Measurements from ENCODE around the gene PRR22. TPM values are rescaled to one million over a fixed set of nuclear protein-coding genes. Genes with fewer than 3 reads are reported as not detected.
"Not testable (repeated sequence)": the region's sequence is repeated elsewhere in the genome, so short reads cannot be mapped to it uniquely, and the experiment has no call there.

The PRR22 gene
- total RNA-seq, 1 donor from 2014 or later: 7.3 TPM

DNA sequence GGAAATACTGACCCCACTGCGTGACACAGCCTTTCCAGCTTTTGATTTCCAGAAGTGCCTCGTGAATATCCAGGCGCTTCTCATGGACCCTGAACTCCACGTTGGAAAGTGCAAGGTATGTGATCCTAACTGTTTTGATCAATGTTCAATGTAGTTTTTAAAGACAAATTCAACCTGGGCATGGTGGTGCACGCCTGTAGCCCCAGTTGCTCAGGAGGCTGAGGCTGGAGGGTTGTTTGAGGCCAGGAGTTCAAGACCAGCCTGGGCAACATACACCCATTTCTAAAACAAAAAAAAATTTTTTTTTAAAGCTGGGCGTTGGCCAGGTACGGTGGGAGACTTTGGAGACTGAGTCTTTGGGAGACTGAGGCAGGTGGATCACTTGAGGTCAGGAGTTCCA is 32.8 kb downstream of the PRR22 start:
- no peak for DNase-seq (ENCODE audit: low spot score)

DNA sequence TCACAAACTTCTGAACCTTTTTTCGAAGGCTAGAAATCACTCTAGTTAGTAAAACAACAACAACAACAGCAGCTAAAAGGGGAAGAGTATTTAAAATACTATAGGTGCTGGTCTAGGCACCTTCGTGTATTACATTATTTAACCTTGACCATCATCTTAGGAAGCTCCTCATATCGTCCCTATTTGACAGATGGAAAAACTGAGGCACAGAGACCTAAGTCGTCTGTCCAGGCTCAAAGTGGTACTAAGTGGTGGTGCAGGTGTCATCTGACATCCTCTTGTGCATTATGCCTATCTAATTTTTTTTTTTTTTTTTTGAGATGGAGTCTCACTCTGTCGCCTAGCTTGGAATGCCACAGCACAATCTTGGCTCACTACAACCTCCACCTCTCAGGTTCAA is 35.0 kb downstream of the PRR22 start:
- DNase-seq (ENCODE audit: low spot score): no peak

GRCh38 chr19:5748920-5749319 is 35.6 kb downstream of the PRR22 start:
- not testable (repeated sequence) for DNase-seq (ENCODE audit: low spot score)

DNA sequence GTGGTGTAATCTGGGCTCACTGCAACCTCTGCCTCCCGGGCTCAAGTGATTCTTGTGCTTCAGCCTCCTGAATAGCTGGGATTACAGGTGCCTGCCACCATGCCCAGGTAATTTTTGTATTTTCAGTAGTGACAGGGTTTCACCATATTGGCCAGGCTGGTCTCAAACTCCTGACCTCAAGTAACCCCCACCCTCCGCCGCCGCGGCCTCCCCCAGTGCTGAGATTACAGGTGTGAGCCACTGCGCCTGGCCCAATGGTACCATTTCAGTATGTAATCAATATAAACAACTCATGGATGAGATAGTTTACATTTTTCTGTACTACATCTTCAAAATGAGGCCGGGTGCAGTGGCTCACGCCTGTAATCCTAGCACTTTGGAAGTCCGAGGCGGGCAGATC is 39.5 kb downstream of the PRR22 start:
- DNase-seq (ENCODE audit: low spot score): not testable (repeated sequence)

DNA sequence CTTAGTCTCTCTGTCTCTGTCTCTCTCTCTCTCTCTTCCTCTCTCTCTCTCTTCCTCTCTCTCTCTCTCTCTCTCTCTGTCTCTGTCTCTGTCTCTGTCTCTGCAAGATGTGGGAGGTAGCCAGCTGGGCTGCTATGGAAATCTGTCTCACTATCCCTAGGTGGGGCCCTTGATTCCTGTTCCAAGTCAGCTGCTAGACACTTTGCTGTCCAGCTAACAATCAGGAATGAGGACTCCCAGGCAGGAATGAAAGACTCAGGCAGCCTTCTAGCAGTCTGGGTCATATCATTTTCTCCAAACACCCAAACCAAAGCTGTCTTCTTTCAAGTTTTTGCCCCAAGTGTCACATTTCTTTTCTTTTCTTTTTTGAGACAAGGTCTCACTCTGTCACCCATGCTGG is 40.9 kb downstream of the PRR22 start:
- DNase-seq (ENCODE audit: low spot score): no peak

GRCh38 chr19:5742051-5742450 is 42.5 kb downstream of the PRR22 start:
- no peak for DNase-seq (ENCODE audit: low spot score)

GRCh38 chr19:5738423-5738822 is 46.1 kb downstream of the PRR22 start:
- no peak for DNase-seq (ENCODE audit: low spot score)

DNA sequence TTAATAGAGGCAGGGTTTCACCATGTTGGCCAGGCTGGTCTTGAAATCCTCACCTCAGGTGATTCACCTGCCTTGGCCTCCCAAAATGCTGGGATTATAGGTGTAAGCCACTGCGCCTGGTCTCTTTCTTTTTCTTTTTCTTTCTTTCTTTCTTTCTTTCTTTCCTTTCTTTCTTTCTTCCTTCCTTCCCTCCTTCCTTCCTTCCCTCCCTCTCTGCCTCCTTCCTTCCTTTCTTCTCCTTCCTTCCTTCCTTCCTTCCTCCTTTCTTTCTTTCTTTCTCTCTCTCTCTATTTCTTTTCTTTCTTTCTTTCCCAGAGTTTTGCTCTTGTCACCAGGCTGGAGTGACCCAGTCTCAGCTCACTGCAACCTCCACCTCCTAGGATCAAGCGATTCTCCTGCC is 51.4 kb downstream of the PRR22 start:
- DNase-seq (ENCODE audit: low spot score): not testable (repeated sequence)

Other genes starting within 250 kb of the PRR22 start
- 5.8 TPM for gene TINCR, start 216.8 kb downstream of the PRR22 start, total RNA-seq
- gene SAFB2, start 162.0 kb downstream of the PRR22 start, total RNA-seq: 105 TPM
- gene SAFB, start 161.7 kb downstream of the PRR22 start, total RNA-seq: 90.0 TPM
- 68.4 TPM for gene MICOS13, start 104.2 kb downstream of the PRR22 start, total RNA-seq
- gene HSD11B1L, start 103.7 kb downstream of the PRR22 start, total RNA-seq: 2.8 TPM
- 962 TPM for gene RPL36, start 94.5 kb downstream of the PRR22 start, total RNA-seq
- 61.3 TPM for gene LONP1, start 64.6 kb downstream of the PRR22 start, total RNA-seq
- not detected for gene CATSPERD, start 64.1 kb downstream of the PRR22 start, total RNA-seq
- gene DUS3L, start 6.4 kb upstream of the PRR22 start, total RNA-seq: 41.2 TPM
- 1.0 TPM for gene NRTN, start 20.3 kb upstream of the PRR22 start, total RNA-seq
- gene FUT6, start 55.0 kb upstream of the PRR22 start, total RNA-seq: 4.7 TPM
- 32.0 TPM for gene FUT3, start 66.7 kb upstream of the PRR22 start, total RNA-seq
- not detected for gene FUT5, start 85.8 kb upstream of the PRR22 start, total RNA-seq
- gene NDUFA11, start 119.0 kb upstream of the PRR22 start, total RNA-seq: 177 TPM
- gene VMAC, start 120.1 kb upstream of the PRR22 start, total RNA-seq: 9.6 TPM
- gene CAPS, start 129.5 kb upstream of the PRR22 start, total RNA-seq: 181 TPM
- gene RANBP3, start 193.4 kb upstream of the PRR22 start, total RNA-seq: 94.3 TPM